ENCODE data around the gene CLIC4. TPM values are rescaled to one million over a fixed set of nuclear protein-coding genes. Genes with fewer than 3 reads are reported as not detected.
A peak's percentile ranks its signal among the peaks of the same experiment; 100 is the strongest.

Gene CLIC4
- total and polyA plus RNA-seq, 9 of the 15 experiments (the other 6 are each of a cell fraction or from before 2014, with no cell fraction given) = 16.0 to 67.5 (median 38.4) TPM

DNA sequence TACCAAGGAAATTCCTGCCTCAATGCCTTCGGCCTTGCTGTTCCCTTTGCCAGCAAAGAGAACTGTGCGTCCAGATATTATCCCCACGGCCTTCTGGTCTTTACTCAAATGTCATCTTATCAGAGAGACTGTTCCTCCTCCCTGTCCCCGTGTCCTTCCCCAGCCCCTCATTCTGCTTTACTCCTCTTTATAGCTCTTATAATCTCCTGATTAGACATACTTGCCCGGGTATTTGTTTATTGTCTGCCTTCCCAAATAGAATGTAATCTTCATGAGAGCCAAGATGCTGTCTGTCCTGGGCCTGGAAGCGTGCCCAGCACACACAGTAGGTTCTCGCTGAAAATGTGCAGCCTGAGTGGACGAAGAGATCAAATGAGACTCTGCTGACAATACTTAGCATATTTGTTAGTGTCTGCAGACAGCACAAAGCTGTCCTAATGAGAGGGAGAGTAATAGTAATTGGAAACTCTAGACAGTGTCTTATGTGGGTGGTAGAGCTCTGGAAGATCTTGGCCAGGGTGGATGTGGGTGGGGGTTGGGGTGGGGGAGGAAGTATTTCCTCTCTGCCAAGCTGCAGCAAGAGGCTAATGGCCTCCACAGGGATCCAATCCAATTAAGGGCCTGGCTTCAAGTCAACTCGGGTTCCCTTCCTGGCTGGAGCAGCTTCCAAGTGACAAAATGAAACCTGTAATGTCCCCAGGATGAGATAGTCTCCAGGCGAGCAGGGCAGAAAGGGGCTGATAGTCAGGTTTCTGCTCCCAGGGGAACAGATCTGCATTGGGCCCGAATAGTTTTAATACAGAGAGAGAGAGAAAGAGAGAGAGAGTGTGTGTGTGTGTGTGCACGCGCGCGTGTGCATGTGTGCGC lies 9.5 kb upstream of the CLIC4 start (continued):
- TF ChIP-seq, protein P1, sequence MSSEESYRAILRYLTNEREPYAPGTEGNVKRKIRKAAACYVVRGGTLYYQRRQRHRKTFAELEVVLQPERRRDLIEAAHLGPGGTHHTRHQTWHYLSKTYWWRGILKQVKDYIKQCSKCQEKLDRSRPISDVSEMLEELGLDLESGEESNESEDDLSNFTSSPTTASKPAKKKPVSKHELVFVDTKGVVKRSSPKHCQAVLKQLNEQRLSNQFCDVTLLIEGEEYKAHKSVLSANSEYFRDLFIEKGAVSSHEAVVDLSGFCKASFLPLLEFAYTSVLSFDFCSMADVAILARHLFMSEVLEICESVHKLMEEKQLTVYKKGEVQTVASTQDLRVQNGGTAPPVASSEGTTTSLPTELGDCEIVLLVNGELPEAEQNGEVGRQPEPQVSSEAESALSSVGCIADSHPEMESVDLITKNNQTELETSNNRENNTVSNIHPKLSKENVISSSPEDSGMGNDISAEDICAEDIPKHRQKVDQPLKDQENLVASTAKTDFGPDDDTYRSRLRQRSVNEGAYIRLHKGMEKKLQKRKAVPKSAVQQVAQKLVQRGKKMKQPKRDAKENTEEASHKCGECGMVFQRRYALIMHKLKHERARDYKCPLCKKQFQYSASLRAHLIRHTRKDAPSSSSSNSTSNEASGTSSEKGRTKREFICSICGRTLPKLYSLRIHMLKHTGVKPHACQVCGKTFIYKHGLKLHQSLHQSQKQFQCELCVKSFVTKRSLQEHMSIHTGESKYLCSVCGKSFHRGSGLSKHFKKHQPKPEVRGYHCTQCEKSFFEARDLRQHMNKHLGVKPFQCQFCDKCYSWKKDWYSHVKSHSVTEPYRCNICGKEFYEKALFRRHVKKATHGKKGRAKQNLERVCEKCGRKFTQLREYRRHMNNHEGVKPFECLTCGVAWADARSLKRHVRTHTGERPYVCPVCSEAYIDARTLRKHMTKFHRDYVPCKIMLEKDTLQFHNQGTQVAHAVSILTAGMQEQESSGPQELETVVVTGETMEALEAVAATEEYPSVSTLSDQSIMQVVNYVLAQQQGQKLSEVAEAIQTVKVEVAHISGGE (CRISPR knock-in tag; IDR thresholded peaks at IDR 0.05) = peak in 1 of 3 experiments; percentile 59; a peak in 2 of 6 replicates

DNA sequence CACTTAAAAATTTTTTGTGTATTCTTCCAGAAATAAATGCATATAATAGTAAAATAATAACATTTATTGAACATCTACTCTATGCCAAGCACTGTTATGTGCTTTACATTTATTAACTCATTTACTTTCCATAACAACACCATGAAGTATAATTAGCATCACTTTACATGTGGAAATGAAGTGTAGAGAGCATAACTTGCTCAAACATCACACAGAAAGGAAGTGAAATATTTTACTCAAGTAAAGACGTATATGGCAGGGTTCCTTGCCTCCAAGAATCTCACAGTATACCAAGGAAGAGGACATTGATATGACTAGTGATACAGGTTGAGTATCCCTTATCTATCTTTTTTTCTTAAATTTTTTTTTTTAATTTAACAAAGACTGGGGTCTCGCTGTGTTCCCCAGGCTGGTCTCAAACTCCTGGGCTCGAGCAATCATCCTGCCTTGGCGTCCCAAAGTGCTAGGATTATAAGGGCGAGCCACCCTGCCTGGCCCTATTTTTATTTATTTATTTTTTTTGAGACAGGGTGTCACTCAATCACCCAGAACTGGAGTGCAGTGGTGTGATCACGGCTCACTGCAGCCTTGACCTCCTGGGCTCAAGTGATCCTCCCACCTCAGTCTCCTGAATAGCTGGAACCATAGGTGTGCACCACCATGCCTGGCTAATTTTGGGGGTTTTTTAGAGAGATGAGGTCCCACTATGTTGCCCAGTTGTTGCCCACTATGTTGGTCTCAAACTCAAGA lies 7.7 kb upstream of the CLIC4 start:
- Histone ChIP-seq H3K9ac (ENCODE audit: insufficient read depth in 1 of 2, low read depth in 2 of 2, low read length in 2 of 2) (no peak overlapping the region), H3K27ac (ENCODE audit: extremely low read depth, low read depth, low read length) (no peak overlapping the region), H3K36me3 (ENCODE audit: control insufficient read depth, insufficient read depth, low read length) (no peaks in the 10 kb centered on the region), H3K9me1 (ENCODE audit: control insufficient read depth, insufficient read depth, low read length) (peaks cover 2% of the 10 kb centered on the region), H4K20me1 (replicated peaks; ENCODE audit: control insufficient read depth, insufficient read depth, low read length) (no peaks in the 10 kb centered on the region), H3K79me2 (ENCODE audit: control insufficient read depth, insufficient read depth, low read length) (no peaks in the 10 kb centered on the region), H3K4me2 (ENCODE audit: insufficient read depth, low read length) (no peak overlapping the region), H3K9me3 (replicated peaks; ENCODE audit: control insufficient read depth, insufficient read depth, low read depth, low read length) (no peaks in the 10 kb centered on the region), H2AFZ (ENCODE audit: low read depth, low read length) (no peak overlapping the region), H3K4me3 (no peak overlapping the region), H3K4me1 (replicated peaks in 1 of 2; ENCODE audit: control insufficient read depth in 2 of 2, insufficient read depth in 2 of 2, low read length in 2 of 2) (peaks cover 25 to 26% of the 10 kb centered on the region in 2 experiments), H3K27me3 (ENCODE audit: control insufficient read depth in 2 of 2, insufficient read depth in 2 of 2, low read length in 2 of 2) (no peaks in the 10 kb centered on the region)
- ATAC-seq = no peak
- intact Hi-C loops (cut with micrococcal nuclease) = no loop called here
- no peak for FAIRE-seq
- TF ChIP-seq, protein P2, sequence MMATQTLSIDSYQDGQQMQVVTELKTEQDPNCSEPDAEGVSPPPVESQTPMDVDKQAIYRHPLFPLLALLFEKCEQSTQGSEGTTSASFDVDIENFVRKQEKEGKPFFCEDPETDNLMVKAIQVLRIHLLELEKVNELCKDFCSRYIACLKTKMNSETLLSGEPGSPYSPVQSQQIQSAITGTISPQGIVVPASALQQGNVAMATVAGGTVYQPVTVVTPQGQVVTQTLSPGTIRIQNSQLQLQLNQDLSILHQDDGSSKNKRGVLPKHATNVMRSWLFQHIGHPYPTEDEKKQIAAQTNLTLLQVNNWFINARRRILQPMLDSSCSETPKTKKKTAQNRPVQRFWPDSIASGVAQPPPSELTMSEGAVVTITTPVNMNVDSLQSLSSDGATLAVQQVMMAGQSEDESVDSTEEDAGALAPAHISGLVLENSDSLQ (IDR thresholded peaks at IDR 0.05) = peak; percentile 83
- TF ChIP-seq NCOA1 (IDR thresholded peaks at IDR 0.05; ENCODE audit: low read depth) (no peak), ZNF354B (CRISPR knock-in tag; IDR thresholded peaks at IDR 0.05) (no peak)
- ChIA-PET CTCF (ENCODE audit: low intra/inter-chr PET ratio) (no interaction called here), POLR2A (no interaction called here)
- WGBS (ENCODE audit: insufficient coverage, low coverage, missing lambda C conversion rate) = 67% methylated on average over 6 of the region's 6 CpGs
- no TSS peak for BruUV-seq (replicated peaks)
- no peak for DNase-seq (ENCODE audit: extremely low read depth in 1 of 4, low spot score in 3 of 4)
- in situ Hi-C loops (cut with MboI) = no loop called here

Measured in K562 (cell line).